SKM-1 (cell line): ENCODE data around the gene GPX2.
"Not testable (repeated sequence)": the region's sequence is repeated elsewhere in the genome, so short reads cannot be mapped to it uniquely, and the experiment has no call there.

Experiments used
- DNase-seq: peaks from one replicate; lab custom pipeline; 2025; ENCODE audit not compliant: unreplicated experiment; lab: John Stamatoyannopoulos, UW

GPX2 gene

GRCh38 chr14:64915029-64915424 lies 27.5 kb downstream of the GPX2 start:
- no peak for DNase-seq

DNA sequence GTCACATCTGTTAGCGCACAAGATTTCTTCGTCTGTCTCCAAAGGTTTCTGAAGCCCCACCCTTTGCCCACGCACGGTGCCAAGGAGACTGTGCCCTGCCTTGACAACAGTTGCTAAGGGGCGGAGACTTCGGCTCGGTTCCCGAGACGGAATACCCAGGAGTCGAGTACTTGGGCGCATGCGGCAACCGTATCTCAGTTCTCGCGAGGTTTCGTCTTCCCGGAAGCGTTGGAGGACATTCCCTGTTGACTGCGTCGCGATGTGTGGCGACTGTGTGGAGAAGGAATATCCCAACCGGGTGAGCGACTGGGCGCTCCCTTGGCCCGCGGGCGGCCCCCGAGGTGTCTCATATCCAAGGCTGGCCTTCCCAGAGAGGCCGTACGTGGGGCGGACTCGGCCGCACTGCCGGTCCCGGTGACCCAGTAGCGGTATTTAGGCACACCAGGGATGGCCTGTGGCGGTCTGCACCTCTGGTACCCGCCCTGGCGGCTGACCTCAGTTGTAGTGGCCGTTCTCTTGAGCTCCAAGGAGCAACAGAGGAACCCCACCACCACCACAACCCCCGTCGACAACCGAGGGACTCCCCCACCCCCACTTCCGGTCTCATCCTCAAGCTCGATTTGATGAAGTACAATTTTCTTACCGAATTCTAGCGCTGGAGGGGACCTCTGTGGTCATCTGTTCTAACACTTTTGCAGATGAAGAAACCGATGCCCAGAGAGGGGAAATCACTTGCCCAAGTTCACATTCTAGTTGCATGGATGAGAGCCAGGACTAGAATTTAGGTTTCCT lies 28.1 kb downstream of the GPX2 start, which contains the start of gene CHURC1:
Gene CHURC1 (plus strand): TSS at position 219 of the 792 bp plus-strand sequence. CDS start 41 bp downstream, at position 260.
- DNase-seq = peak; percentile 28

DNA sequence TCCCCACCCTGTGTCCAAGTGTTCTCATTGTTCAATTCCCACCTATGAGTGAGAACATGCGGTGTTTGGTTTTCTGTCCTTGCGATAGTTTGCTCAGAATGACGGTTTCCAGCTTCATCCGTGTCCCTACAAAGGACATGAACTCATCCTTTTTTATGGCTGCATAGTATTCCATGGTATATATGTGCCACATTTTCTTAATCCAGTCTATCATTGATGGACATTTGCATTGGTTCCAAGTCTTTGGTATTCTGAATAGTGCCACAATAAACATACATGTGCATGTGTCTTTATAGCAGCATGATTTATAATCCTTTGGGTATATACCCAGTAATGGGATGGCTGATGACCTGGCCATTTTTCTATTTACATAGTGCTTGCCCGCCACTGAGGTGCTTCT lies 29.1 kb downstream of the GPX2 start:
- not testable (repeated sequence) for DNase-seq

DNA sequence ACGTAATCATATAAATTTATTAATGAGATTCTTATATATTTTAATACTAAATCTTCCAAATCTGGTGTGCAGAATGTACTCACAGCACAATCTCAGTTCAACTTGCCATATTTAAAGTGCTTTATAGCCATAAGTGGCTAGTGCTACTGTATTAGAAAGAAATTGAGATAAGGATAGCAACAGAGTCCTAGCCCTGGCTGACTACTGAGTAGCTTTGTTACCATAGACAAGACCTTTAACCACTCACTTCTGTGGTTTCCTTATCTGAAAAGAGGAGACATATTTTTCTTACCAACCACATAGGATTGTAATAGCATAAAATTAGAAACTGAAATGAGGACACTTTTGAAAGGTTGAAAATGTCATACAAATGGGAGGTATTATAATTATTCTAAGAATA lies 30.3 kb downstream of the GPX2 start:
- no peak for DNase-seq

DNA sequence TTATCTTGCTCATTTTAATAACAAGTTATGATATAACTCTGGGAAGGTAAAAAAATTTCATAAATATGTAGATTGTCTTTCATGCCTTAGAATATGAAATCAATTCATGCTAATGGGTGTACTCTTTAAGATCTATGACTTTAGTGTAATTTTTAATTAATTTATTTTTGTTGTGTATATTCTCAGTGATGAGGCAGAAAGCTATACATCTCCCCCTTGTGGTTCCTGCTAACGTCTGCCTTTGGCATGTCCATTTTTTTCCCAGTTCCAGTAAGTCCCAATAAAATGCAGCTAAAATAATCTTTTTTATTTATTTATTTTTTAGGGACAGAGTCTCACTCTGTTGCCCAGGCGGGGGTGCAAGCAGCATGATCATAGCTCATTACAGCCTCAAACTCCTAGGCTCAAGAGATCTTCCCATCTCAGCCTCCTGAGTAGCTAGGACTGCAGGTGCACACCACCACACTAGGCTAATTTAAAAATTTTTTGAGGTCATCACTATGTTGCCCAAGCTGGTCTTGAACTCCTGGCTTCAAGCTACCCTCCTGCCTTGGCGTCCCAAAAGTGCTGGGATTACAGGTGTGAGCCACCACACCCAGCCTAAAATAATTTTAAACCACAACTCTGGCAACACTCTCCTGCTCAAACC lies 31.6 kb downstream of the GPX2 start:
- no peak for DNase-seq

DNA sequence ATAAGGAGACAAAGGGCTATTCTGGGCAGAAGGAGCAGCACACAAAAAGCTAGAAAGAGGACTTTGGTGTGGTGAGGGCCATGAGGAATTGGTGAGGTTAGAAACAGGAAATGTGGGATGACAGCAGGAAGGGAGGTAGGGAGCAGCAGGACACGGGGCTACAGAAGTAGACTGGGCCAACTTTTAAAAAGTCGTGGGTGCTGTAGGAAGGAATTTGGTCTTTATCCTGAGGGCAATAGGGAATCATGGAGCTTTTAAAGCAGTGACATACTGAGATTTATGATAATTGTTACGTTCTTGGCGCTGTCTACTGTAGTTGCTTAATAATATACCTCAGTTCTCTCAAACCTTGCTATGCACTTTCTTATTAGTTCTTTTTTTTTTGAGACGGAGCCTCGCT lies 36.5 kb downstream of the GPX2 start:
- DNase-seq = no peak

GRCh38 chr14:64899958-64900357 lies 42.6 kb downstream of the GPX2 start:
- no peak for DNase-seq

DNA sequence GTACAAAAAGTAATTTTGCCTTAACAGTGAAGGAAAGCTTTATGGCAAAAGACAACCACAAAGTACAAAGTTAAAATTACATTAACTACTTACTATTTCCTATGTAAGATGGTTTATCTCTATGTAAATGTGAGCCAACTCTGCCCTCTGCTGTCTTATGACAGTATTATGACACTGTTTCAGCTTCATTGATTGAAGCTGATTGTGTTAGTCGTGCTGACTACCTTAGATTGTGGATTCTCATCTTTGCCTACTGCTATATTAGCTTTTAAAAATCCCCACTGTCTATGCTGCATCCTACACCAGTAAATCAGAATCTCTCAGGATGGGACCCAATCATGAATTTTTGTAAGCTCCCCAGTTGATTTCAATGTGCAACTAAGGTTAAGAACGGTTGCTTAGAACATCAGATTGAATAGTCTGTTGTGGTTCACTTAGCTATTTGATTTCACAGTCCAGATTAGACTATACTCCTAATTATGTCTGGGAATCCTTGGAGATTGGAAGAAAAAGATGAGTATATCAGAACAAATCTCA lies 50.6 kb downstream of the GPX2 start:
- DNase-seq = no peak

DNA sequence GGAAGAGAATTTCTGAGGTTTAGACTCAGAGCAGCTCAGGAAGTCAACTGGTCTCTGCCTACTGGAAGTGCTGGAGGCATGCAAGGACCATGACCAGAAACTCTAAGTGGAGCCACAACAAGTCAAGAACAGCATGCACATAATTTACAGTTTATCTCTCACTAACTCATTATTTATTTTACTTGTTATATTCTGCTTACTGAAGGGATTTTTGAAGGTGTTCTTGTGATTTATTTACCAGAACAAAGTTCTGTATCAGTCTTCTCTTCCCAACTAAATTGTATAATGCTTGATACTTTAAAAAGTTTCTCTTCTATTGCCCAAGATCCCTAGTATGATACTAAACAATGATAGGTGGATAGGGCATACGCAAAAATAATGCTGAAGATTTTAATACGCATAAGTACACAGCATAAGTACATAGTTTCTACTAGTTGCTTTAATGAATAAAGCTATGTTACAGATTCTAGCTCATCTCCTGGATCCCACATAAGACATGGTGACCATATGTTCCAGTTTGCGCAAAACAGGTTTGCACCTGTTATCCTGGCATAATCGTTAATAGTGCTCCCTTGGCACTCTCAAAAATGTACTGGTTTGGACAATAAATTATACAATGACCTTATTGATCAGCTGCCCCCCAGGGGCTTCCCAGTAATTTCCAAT lies 51.2 kb downstream of the GPX2 start:
- DNase-seq = no peak

DNA sequence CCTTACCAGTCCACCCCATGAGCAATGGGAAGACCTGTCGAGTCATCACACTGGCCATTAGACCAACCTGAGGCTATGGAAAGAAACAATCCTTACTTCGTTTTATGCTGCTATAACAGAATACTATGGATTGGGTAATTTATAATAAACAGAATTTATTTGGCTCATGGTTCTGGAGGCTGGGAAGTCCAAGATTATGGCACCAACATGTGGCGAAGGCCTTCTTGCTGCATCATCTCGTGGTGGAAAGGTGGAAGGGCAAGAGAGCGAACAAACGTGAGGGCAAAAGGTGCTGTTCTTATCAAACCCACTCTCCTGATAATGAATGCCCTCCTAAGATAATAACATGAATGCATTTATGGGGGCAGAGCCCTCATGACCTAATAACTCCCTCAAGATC lies 53.2 kb downstream of the GPX2 start:
- DNase-seq = no peak
